ENCODE results near the gene MEN1.

The MEN1 gene

GRCh38 chr11:64810271-64810890 lies at the start of gene MEN1:
Gene MEN1, minus strand, starts transcription at chr11:64810551. Its CDS starts 442 bp downstream, at chr11:64810109.
- peak; percentile 80 for DNase-seq (ENCODE audit: low read depth)
- peak within 1 kb of the TSS; percentile 92 for H3K4me3 ChIP-seq (ENCODE audit: low read depth, low read length)

- no peak overlapping the region for H3K4me3 ChIP-seq (ENCODE audit: low read depth, low read length)
- no peak for DNase-seq (ENCODE audit: low read depth)
Observed at GRCh38 chr11:64859542-64860414, 49.4 kb upstream of the MEN1 start.

- no peak overlapping the region for H3K4me3 ChIP-seq (ENCODE audit: low read depth, low read length)
- no peak for DNase-seq (ENCODE audit: low read depth)
Observed at GRCh38 chr11:64858467-64859263, 48.3 kb upstream of the MEN1 start.

- no peak overlapping the region for H3K4me3 ChIP-seq (ENCODE audit: low read depth, low read length)
- no peak for DNase-seq (ENCODE audit: low read depth)
Observed at GRCh38 chr11:64857485-64857884, 47.1 kb upstream of the MEN1 start.

GRCh38 chr11:64856382-64857227 lies 46.3 kb upstream of the MEN1 start:
- DNase-seq (ENCODE audit: low read depth), result no peak
- H3K4me3 ChIP-seq (ENCODE audit: low read depth, low read length), result no peak overlapping the region

- DNase-seq (ENCODE audit: low read depth), result no peak
- H3K4me3 ChIP-seq (ENCODE audit: low read depth, low read length), result no peak overlapping the region
Observed at GRCh38 chr11:64855596-64856304, 45.4 kb upstream of the MEN1 start.

GRCh38 chr11:64854534-64855502 lies 44.5 kb upstream of the MEN1 start:
- H3K4me3 ChIP-seq (ENCODE audit: low read depth, low read length), result no peak overlapping the region
- DNase-seq (ENCODE audit: low read depth), result peak; percentile 53

GRCh38 chr11:64854157-64854533 lies 43.8 kb upstream of the MEN1 start:
- H3K4me3 ChIP-seq (ENCODE audit: low read depth, low read length), result no peak overlapping the region
- DNase-seq (ENCODE audit: low read depth), result no peak

GRCh38 chr11:64853709-64854108 lies 43.4 kb upstream of the MEN1 start:
- H3K4me3 ChIP-seq (ENCODE audit: low read depth, low read length), result no peak overlapping the region

GRCh38 chr11:64852804-64853509 lies 42.6 kb upstream of the MEN1 start:
- H3K4me3 ChIP-seq (ENCODE audit: low read depth, low read length), result no peak overlapping the region
- no peak for DNase-seq (ENCODE audit: low read depth)

More at GRCh38 chr11:64853709-64854108, 43.4 kb upstream of the MEN1 start:
- no peak for DNase-seq (ENCODE audit: low read depth)

- no peak for DNase-seq (ENCODE audit: low read depth)
- no peak overlapping the region for H3K4me3 ChIP-seq (ENCODE audit: low read depth, low read length)
Observed at GRCh38 chr11:64851831-64852351, 41.5 kb upstream of the MEN1 start.

- H3K4me3 ChIP-seq (ENCODE audit: low read depth, low read length), result no peak overlapping the region
- DNase-seq (ENCODE audit: low read depth), result no peak
Observed at GRCh38 chr11:64850979-64851567, 40.7 kb upstream of the MEN1 start.

GRCh38 chr11:64849598-64850356 lies 39.4 kb upstream of the MEN1 start:
- DNase-seq (ENCODE audit: low read depth), result no peak
- no peak overlapping the region for H3K4me3 ChIP-seq (ENCODE audit: low read depth, low read length)

GRCh38 chr11:64848826-64849597 lies 38.7 kb upstream of the MEN1 start:
- no peak for DNase-seq (ENCODE audit: low read depth)
- H3K4me3 ChIP-seq (ENCODE audit: low read depth, low read length), result no peak overlapping the region

- no peak for DNase-seq (ENCODE audit: low read depth)
- no peak overlapping the region for H3K4me3 ChIP-seq (ENCODE audit: low read depth, low read length)
Observed at GRCh38 chr11:64848214-64848825, 38.0 kb upstream of the MEN1 start.
